Measurements from ENCODE around the gene UNKL. TPM values are rescaled to one million over a fixed set of nuclear protein-coding genes. Genes with fewer than 3 reads are reported as not detected.

UNKL gene
- polyA plus RNA-seq, 1 donor: 21.9 TPM

Other genes with a start within 250 kb of the UNKL start
- 25.4 TPM for gene TPSG1, start 189.4 kb downstream of the UNKL start, polyA plus RNA-seq
- 0.34 TPM for gene TPSB2, start 184.5 kb downstream of the UNKL start, polyA plus RNA-seq
- 0.30 TPM for gene TPSAB1, start 174.0 kb downstream of the UNKL start, polyA plus RNA-seq
- 0.06 TPM for gene TPSD1, start 158.6 kb downstream of the UNKL start, polyA plus RNA-seq
- 130 TPM for gene UBE2I, start 105.1 kb downstream of the UNKL start, polyA plus RNA-seq
- gene BAIAP3, start 81.1 kb downstream of the UNKL start, polyA plus RNA-seq: 8.1 TPM
- gene TSR3, start 62.8 kb downstream of the UNKL start, polyA plus RNA-seq: 40.0 TPM
- 68.3 TPM for gene GNPTG, start 62.8 kb downstream of the UNKL start, polyA plus RNA-seq
- gene UQCC4, start 6.0 kb upstream of the UNKL start, polyA plus RNA-seq: 18.5 TPM
- gene PERCC1, start 16.4 kb upstream of the UNKL start, polyA plus RNA-seq: 1.3 TPM
- gene CCDC154, start 29.9 kb upstream of the UNKL start, polyA plus RNA-seq: 2.9 TPM
- 93.6 TPM for gene CLCN7, start 60.3 kb upstream of the UNKL start, polyA plus RNA-seq
- 0.19 TPM for gene PTX4, start 74.2 kb upstream of the UNKL start, polyA plus RNA-seq
- gene TELO2, start 78.7 kb upstream of the UNKL start, polyA plus RNA-seq: 50.1 TPM
- 9.4 TPM for gene TMEM204, start 119.0 kb upstream of the UNKL start, polyA plus RNA-seq
- 14.2 TPM for gene IFT140, start 197.4 kb upstream of the UNKL start, polyA plus RNA-seq
- gene CRAMP1, start 197.7 kb upstream of the UNKL start, polyA plus RNA-seq: 22.0 TPM

All from large intestine (tissue), 1 donor.